ENCODE data around the gene PSMA7.
A peak's percentile ranks its signal among the peaks of the same experiment; 100 is the strongest.
"Not testable (repeated sequence)": the region's sequence is repeated elsewhere in the genome, so short reads cannot be mapped to it uniquely, and the experiment has no call there.

The PSMA7 gene

GRCh38 chr20:62149532-62150309 lies 6.5 kb upstream of the PSMA7 start:
- Mint-ChIP-seq H3K27ac (no peak overlapping the region), H3K36me3 (peaks cover 32% of the 10 kb centered on the region), H3K9me3 (peaks cover 11% of the 10 kb centered on the region), H3K4me3 (no peak overlapping the region), H3K4me1 (peaks cover 42% of the 10 kb centered on the region), H3K27me3 (no peaks in the 10 kb centered on the region)
- ATAC-seq, result no peak

DNA sequence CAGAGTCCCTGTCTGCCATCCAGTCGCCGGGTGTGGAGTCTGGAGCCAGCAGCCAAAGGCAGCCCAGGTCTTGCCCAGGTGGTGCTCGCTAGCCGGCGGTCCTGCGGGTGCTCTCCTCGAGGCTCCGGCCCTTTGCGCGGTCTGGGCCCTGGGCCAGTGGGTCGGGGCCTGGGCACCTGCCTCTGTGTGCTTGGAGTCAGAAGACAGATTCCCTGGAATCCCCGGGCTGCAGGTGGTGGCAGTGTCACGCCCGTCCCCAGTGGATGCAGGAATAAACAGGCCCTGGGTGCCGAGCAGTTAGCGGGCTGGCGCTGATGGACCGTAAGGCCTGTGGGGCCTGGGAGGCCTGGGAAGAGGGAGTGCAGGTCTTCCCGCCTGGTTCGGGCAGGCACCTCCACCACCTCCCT lies 5.7 kb upstream of the PSMA7 start:
- Mint-ChIP-seq H3K36me3 (peaks cover 24% of the 10 kb centered on the region), H3K27ac (no peak overlapping the region), H3K4me3 (no peak overlapping the region), H3K4me1 (peaks cover 44% of the 10 kb centered on the region), H3K27me3 (no peaks in the 10 kb centered on the region), H3K9me3 (peaks cover 10% of the 10 kb centered on the region)
- ATAC-seq, result no peak

DNA sequence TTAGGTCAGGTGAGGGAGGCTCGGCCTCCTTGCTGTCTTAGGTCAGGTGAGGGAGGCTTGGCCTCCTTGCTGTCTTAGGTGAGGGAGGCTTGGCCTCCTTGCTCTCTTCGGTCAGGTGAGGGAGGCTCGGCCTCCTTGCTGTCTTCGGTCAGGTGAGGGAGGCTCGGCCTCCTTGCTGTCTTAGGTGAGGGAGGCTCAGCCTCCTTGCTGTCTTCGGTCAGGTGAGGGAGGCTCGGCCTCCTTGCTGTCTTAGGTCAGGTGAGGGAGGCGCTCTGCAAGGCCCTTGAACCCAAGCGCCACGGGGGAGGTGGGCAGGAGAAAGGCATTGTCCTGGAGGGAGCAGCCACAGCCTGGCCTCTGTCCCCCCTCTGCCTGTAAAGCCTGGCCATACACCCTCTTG lies 5.2 kb upstream of the PSMA7 start:
- not testable (repeated sequence) for H3K9me3 Mint-ChIP-seq, H3K4me3 Mint-ChIP-seq, H3K27ac Mint-ChIP-seq, H3K27me3 Mint-ChIP-seq, ATAC-seq
- H3K4me1 Mint-ChIP-seq, result peaks cover 44% of the 10 kb centered on the region
- H3K36me3 Mint-ChIP-seq, result peaks cover 19% of the 10 kb centered on the region

- Mint-ChIP-seq H3K27me3 (no peaks in the 10 kb centered on the region), H3K9me3 (no peaks in the 10 kb centered on the region), H3K4me3 (no peak overlapping the region), H3K36me3 (peaks cover 10% of the 10 kb centered on the region), H3K4me1 (peaks cover 44% of the 10 kb centered on the region), H3K27ac (no peak overlapping the region)
- no peak for ATAC-seq
These were observed 4.3 kb upstream of the PSMA7 start for GRCh38 chr20:62147528-62147927.

GRCh38 chr20:62147125-62147524 lies 3.9 kb upstream of the PSMA7 start:
- Mint-ChIP-seq H3K36me3 (peaks cover 6% of the 10 kb centered on the region), H3K9me3 (no peaks in the 10 kb centered on the region), H3K27ac (no peak overlapping the region), H3K4me1 (peaks cover 46% of the 10 kb centered on the region), H3K27me3 (no peaks in the 10 kb centered on the region), H3K4me3 (no peak overlapping the region)
- ATAC-seq, result no peak

DNA sequence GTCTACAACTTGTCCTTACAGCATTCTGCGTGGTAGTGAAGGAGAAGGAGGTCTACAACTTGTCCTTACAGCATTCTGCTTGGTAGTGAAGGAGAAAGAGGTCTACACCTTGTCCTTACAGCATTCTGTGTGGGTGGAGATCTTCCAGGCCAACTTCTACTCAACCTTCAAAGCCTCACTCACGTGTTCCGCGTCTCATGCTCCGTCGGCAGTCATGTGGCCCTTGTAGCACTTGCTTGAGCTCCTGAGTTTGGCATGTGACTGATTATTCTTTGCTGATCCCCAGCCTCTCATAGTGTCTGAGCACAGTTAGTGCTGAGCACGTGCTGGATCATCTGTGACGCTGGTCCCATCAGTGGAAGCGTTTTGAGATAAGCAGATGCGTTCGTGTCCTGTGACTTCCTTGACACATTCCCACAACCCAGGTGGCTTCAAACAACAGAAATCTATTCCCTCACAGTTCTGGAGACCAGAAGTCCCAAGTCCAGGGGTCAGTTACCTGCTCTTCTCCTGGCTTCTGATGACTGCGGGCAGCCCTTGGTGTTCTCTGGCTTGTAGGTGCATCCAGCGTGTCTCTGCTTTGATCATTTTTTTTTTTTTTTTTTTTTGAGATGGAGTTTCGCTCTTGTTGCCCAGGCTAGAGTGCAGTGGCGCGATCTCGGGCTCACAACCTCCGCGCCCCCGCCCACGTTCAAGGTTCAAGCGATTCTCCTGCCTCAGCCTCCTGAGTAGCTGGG lies 3.0 kb upstream of the PSMA7 start:
- no peaks in the 10 kb centered on the region for H3K9me3 Mint-ChIP-seq
- peaks cover 55% of the 10 kb centered on the region for H3K4me1 Mint-ChIP-seq
- H3K27ac Mint-ChIP-seq, result no peak overlapping the region
- no peak overlapping the region for H3K4me3 Mint-ChIP-seq
- no peaks in the 10 kb centered on the region for H3K36me3 Mint-ChIP-seq
- H3K27me3 Mint-ChIP-seq, result no peaks in the 10 kb centered on the region
- no peak for ATAC-seq

GRCh38 chr20:62145688-62146018 lies 2.5 kb upstream of the PSMA7 start:
- Mint-ChIP-seq H3K4me1 (peaks cover 61% of the 10 kb centered on the region), H3K4me3 (no peak overlapping the region), H3K36me3 (peaks cover 4% of the 10 kb centered on the region), H3K9me3 (no peaks in the 10 kb centered on the region), H3K27ac (no peak overlapping the region), H3K27me3 (no peaks in the 10 kb centered on the region)
- ATAC-seq, result no peak

DNA sequence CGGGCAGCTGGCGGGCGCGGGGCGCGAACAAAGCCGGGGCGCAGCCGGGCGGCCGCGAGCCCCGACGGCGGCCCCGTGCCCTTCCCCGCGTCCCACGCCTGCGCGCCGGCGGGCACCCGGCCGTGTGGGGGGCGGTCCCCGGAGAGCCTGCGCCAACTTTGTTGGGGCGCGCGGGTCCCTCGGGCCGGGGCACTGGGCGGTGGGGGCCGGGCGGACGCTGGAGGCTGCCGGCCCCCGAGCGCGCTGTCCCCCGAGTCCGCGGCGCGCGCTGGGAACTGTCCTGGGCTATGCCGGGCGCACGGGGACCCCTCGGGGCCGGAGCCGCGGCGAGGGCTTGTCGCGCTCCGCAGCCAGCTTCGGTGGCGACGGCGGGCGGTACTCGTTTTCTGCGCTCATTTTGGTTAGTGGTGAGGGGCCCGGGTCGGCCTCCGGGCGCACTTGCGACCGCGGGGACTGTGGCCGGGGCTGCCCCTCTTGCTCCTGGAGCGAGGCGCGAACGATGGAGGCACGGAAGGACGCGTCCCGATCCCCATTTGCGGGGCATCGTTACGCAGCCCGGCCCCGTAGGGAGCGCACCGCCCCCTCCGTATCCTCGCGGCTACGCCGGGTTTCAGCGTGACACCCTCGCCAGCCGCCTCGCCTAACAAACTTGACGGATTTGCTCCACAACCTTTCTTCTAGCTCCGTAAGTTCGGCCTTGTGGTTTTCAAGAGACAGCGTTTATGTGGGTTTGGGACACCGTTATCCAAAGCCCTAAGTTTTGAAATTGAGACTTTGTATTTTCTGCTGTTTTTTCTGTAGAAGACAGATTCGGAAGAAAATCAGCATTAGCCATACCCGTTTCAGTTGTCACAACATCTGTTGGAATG lies 997 bp upstream of the PSMA7 start:
- Mint-ChIP-seq H3K36me3 (peaks cover 15% of the 10 kb centered on the region), H3K27me3 (no peaks in the 10 kb centered on the region)

DNA sequence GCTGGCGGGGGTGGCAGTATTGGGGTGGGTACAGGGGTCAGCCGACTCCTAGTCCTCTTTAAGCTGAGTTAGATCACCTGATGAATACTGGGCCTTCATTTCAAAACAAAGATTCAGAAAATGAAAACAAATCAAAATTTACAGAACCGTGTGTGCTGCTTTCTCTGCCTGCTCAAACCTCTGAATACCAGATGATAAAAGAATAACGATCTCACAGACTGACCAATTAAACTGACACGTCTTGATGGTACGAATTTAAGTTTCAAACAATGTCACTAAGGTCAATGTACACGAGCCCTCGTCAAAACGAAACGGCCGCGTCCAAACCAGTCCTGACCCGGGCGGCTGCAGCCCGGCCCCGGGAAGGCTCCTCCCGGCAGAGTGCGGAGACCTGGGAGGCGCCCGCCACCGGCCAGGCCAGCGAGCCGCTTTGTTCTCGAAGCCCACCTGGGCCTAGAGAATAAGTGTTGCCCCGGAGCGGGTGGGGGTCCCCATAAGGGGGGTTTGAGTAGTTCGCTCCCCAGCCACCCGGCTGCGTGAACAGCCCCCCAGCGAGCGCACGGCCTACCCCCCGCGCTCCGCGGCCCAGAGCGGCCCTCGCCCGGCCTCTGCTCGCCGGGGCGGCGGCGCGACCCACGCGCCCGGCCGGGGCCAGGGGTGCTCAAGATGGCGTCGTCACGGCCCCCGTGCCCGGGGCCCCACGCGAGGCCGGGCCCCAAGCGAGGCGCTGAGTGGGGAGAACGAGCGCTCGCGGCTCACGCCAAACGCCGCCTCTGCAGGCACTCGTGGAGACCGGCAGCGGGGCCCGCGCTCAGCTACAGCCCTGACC lies 728 bp downstream of the PSMA7 start:
- peaks cover 27% of the 10 kb centered on the region for H3K36me3 Mint-ChIP-seq
- peak overlapping the region; percentile 86 for H3K4me3 Mint-ChIP-seq
- H3K4me1 Mint-ChIP-seq, result peaks cover 58% of the 10 kb centered on the region
- H3K27me3 Mint-ChIP-seq, result no peaks in the 10 kb centered on the region
- peak; percentile 44 for ATAC-seq
- H3K27ac Mint-ChIP-seq, result peak overlapping the region; percentile 85
- H3K9me3 Mint-ChIP-seq, result no peaks in the 10 kb centered on the region

More for the DNA sequence above, 997 bp upstream of the PSMA7 start:
- peak; percentile 4 for ATAC-seq
- Mint-ChIP-seq H3K4me1 (peaks cover 61% of the 10 kb centered on the region), H3K9me3 (no peaks in the 10 kb centered on the region), H3K4me3 (peak overlapping the region; percentile 78), H3K27ac (peak overlapping the region; percentile 85)

DNA sequence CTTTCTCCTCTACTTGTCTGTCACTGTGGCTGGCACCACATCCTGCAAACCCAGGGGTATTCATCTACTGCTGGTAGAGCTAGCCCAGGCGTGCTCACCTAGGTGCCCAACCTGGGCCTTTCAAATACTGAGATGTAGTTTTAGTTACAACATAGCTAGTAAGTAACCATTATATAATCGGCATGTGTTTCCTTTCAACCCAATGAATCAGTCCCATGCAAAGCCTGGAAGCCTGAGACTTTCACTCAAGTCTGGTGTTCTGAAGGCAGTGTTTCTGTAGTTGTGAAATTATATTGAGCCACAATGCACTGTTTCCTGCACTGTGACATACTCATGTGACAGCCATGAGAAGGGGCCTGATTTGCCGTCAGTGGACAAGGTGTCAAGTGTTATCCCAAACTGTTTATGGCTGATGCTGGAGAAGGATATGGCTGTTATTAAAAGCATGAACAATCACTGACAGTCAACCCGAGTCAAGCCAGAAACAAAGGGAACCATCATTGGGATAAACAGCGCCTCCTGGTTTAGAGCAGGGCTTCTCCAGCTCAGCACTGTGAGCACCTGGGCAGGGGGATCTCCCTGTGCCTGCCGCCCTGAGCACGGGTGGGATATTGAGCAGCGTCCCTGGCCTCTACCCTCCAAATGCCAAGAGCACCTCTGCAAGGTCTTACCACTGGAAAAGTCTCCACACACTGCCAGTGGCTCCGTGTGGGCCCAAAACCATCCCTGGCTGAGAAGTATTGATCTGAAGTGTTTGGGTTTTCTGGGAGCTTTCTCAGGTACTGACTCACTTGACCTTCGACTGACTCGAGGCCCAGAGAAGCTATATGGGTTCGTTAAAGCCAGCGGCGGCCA lies 1.6 kb downstream of the PSMA7 start:
- Mint-ChIP-seq H3K27ac (peak overlapping the region; percentile 85), H3K27me3 (no peaks in the 10 kb centered on the region), H3K4me3 (peak overlapping the region; percentile 86), H3K36me3 (peaks cover 35% of the 10 kb centered on the region), H3K4me1 (peaks cover 57% of the 10 kb centered on the region), H3K9me3 (no peaks in the 10 kb centered on the region)
- ATAC-seq, result no peak

- no peak for ATAC-seq
- peak overlapping the region; percentile 85 for H3K27ac Mint-ChIP-seq
- H3K9me3 Mint-ChIP-seq, result no peaks in the 10 kb centered on the region
- H3K27me3 Mint-ChIP-seq, result no peaks in the 10 kb centered on the region
- H3K4me1 Mint-ChIP-seq, result peaks cover 61% of the 10 kb centered on the region
- H3K36me3 Mint-ChIP-seq, result peaks cover 41% of the 10 kb centered on the region
- H3K4me3 Mint-ChIP-seq, result peak overlapping the region; percentile 86
These were observed 2.2 kb downstream of the PSMA7 start for GRCh38 chr20:62141043-62141396.

GRCh38 chr20:62139636-62140035 lies 3.6 kb downstream of the PSMA7 start:
- H3K4me1 Mint-ChIP-seq, result peaks cover 48% of the 10 kb centered on the region
- no peak for ATAC-seq
- H3K27ac Mint-ChIP-seq, result no peak overlapping the region
- no peaks in the 10 kb centered on the region for H3K27me3 Mint-ChIP-seq
- peaks cover 47% of the 10 kb centered on the region for H3K36me3 Mint-ChIP-seq
- no peaks in the 10 kb centered on the region for H3K9me3 Mint-ChIP-seq
- no peak overlapping the region for H3K4me3 Mint-ChIP-seq

GRCh38 chr20:62138912-62139311 lies 4.3 kb downstream of the PSMA7 start:
- H3K27ac Mint-ChIP-seq, result no peak overlapping the region
- H3K4me3 Mint-ChIP-seq, result no peak overlapping the region
- no peaks in the 10 kb centered on the region for H3K27me3 Mint-ChIP-seq
- H3K9me3 Mint-ChIP-seq, result no peaks in the 10 kb centered on the region
- H3K4me1 Mint-ChIP-seq, result peaks cover 46% of the 10 kb centered on the region
- no peak for ATAC-seq
- H3K36me3 Mint-ChIP-seq, result peaks cover 54% of the 10 kb centered on the region

DNA sequence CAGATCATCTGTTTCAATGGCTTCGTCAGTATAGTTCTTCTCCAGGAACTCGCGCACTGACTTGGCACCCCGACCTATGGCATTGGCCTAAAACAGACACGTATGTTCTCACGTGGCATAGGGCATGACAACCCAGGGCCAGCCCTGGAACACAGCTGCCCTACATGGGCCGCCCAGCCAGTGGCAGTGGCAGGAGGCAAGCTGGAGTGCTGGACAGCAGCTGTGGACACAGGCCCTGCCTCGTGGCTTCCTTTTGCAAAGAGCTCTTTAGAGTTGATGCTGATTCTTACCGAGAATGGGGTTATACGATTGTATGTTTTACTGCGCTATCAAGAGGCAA lies 5.0 kb downstream of the PSMA7 start:
- Mint-ChIP-seq H3K4me3 (no peak overlapping the region), H3K36me3 (peaks cover 62% of the 10 kb centered on the region), H3K27me3 (no peaks in the 10 kb centered on the region), H3K9me3 (no peaks in the 10 kb centered on the region), H3K27ac (peak overlapping the region; percentile 54), H3K4me1 (peaks cover 54% of the 10 kb centered on the region)
- ATAC-seq, result no peak

Measured in stimulated activated memory B cell treated with anti-CD40 and anti-IgM and Interleukin-4, amounts not matched to agents 10 μg/mL and 1 μg/mL and 100 μg/mL, for 72 hours (primary cell).